ENCODE measurements around the gene PNLIPRP2.

- TF ChIP-seq GATA3 (IDR thresholded peaks at IDR 0.05; ENCODE audit: low read depth, low read length), result no peak
- no peak for TF ChIP-seq GATA2 (IDR thresholded peaks at IDR 0.05; ENCODE audit: low read depth, low read length)
Observed at GRCh38 chr10:116664631-116665030, 43.9 kb downstream of the PNLIPRP2 start.

Measured in SH-SY5Y (cell line).